Panc1 (cell line): ENCODE data around the gene EIF4G3. TPM values are rescaled to one million over a fixed set of nuclear protein-coding genes. Genes with fewer than 3 reads are reported as not detected.

Experiments used
- ATAC-seq: fragments of 200-7000 bp; cut with Tn5 transposase; 2 replicates; pipeline ENCODE4 v1.9.1; 2020; ENCODE audit warnings: mild to moderate bottlenecking, moderate library complexity
- BruUV-seq: library from RNA; stranded (reverse); fragments of 400-500 nt; replicated peaks from 2 replicates; lab custom pipeline; 2021; lab: Mats Ljungman, UMichigan
- CTCF ChIA-PET: fragments of 300-600 bp; sonication (Branson Sonifier 250); formaldehyde crosslinking; loops from one replicate; lab custom pipeline; 2022; ENCODE audit warnings: antibody characterized with exemption; lab: Charles Lee
- POLR2A ChIA-PET: fragments of 300-600 bp; sonication (Branson Sonifier 250); formaldehyde crosslinking; loops from one replicate; lab custom pipeline; 2022; ENCODE audit warnings: antibody characterized with exemption; lab: Charles Lee
- DNase-seq: peaks from one replicate; pipeline ENCODE4 v3.0.0-alpha.2; 2010; ENCODE audit warnings: low read depth, low spot score
- H3K27ac ChIP-seq: 2 replicates; pipeline ENCODE4 v1.5.1; 2011; ENCODE audit warnings: mild to moderate bottlenecking, low read length, inconsistent platforms
- H3K27me3 ChIP-seq: fragments of 200-500 bp; sonication (Bioruptor generic); 2 replicates; pipeline ENCODE4 v1.6.0; 2014; ENCODE audit warnings: low read length, inconsistent platforms; ENCODE audit not compliant: control insufficient read depth, insufficient read depth
- H3K36me3 ChIP-seq: fragments of 200-500 bp; sonication (Bioruptor generic); 2 replicates; pipeline ENCODE4 v1.5.1; 2014; ENCODE audit warnings: inconsistent platforms, mild to moderate bottlenecking, low read length, moderate library complexity; ENCODE audit not compliant: control insufficient read depth, insufficient read depth
- H3K4me1 ChIP-seq: 2 replicates; pipeline ENCODE4 v1.5.1; 2011; ENCODE audit warnings: inconsistent platforms, mild to moderate bottlenecking, low read length, moderate library complexity; ENCODE audit not compliant: control insufficient read depth, insufficient read depth
- H3K4me3 ChIP-seq, 2 experiments: 2 replicates each; pipeline ENCODE4 v1.5.1; 2011 to 2012; ENCODE audit warnings: low read depth in 2 of 2, low read length in 2 of 2, mild to moderate bottlenecking in 2 of 2, inconsistent platforms in 1 of 2, moderate library complexity in 1 of 2
- H3K9me3 ChIP-seq: fragments of 200-500 bp; sonication (Bioruptor generic); 2 replicates; pipeline ENCODE4 v1.5.1; 2014; ENCODE audit warnings: low read depth, mild to moderate bottlenecking, inconsistent platforms, low read length, moderate library complexity; ENCODE audit not compliant: control insufficient read depth, insufficient read depth
- CTCF ChIP-seq: fragments of 450-650 bp; IDR thresholded peaks from 2 replicates; pipeline ENCODE4 v1.5.1; 2017; ENCODE audit warnings: mild to moderate bottlenecking
- POLR2AphosphoS5 ChIP-seq: IDR thresholded peaks from 2 replicates; pipeline ENCODE4 v1.6.1; 2012; ENCODE audit warnings: mild to moderate bottlenecking, low read depth, low read length, moderate library complexity
- REST ChIP-seq, 2 experiments: IDR thresholded peaks; 2 replicates each; pipeline ENCODE4 v1.6.1; 2011 to 2012; ENCODE audit warnings: low read depth in 2 of 2, control low read depth in 1 of 2, low read length in 1 of 2, mild to moderate bottlenecking in 1 of 2, moderate library complexity in 1 of 2; ENCODE audit not compliant: insufficient read depth in 1 of 2
- SIN3A ChIP-seq: IDR thresholded peaks from 2 replicates; pipeline ENCODE4 v1.6.1; 2012; ENCODE audit warnings: low read depth, mild to moderate bottlenecking, low read length, moderate library complexity, borderline replicate concordance; ENCODE audit not compliant: insufficient read depth
- TCF7L2 ChIP-seq: IDR thresholded peaks from 2 replicates; pipeline ENCODE4 v1.6.1; 2011; ENCODE audit warnings: mild to moderate bottlenecking, low read depth, low read length, inconsistent platforms
- in situ Hi-C: cut with HindIII; loops from 2 replicates; pipeline ENCODE4 v1.10.0; 2016; ENCODE audit warnings: low sequenced_read_pairs, low pct_unique_long_range_greater_than_20kb
- intact Hi-C: fragments of 100-400 bp; cut with micrococcal nuclease; formaldehyde crosslinking; loops from one replicate; pipeline ENCODE4 v1.10.0; 2022; ENCODE audit not compliant: unreplicated experiment
- total RNA-seq: library from RNA; stranded (reverse); gene quantifications from one replicate; pipeline ENCODE4 v1.2.1, GENCODE V29; 2021; ENCODE audit not compliant: unreplicated experiment

The EIF4G3 gene
- total RNA-seq, 1 experiment from 2014 or later = 78.6 TPM

GRCh38 chr1:21124846-21125245, 51.9 kb downstream of the EIF4G3 start:
- in situ Hi-C loops = no loop called here
- ChIA-PET CTCF (no interaction called here), POLR2A (no interaction called here)
- no peak for TF ChIP-seq CTCF
- TF ChIP-seq TCF7L2 = no peak
- Histone ChIP-seq H3K27me3 (no peaks in the 10 kb centered on the region), H3K36me3 (no peaks in the 10 kb centered on the region), H3K4me3 (no peak overlapping the region), H3K4me1 (no peaks in the 10 kb centered on the region), H3K27ac (no peak overlapping the region), H3K9me3 (no peaks in the 10 kb centered on the region)
- DNase-seq (no peak), ATAC-seq (no peak)
- no TSS peak for BruUV-seq
- intact Hi-C loops = no loop called here

GRCh38 chr1:21123287-21123948, 53.3 kb downstream of the EIF4G3 start:
- no peak for ATAC-seq
- no peaks in the 10 kb centered on the region for H3K36me3 ChIP-seq
- BruUV-seq = no TSS peak
- no peaks in the 10 kb centered on the region for H3K27me3 ChIP-seq
- H3K27ac ChIP-seq = no peak overlapping the region
- TF ChIP-seq CTCF = no peak
- no peak for TF ChIP-seq SIN3A
- no peak for TF ChIP-seq TCF7L2
- no peak for TF ChIP-seq POLR2AphosphoS5
- no peak for TF ChIP-seq REST (IDR thresholded peaks at IDR 0.05; ENCODE audit: insufficient read depth in 1 of 2, low read depth in 2 of 2, low read length in 1 of 2)
- ChIA-PET CTCF (no interaction called here), POLR2A (interaction anchor here (1.0 kb wide), 1 partner anchor 57 kb away, joined by 3 read pairs; no protein-coding TSS in a partner anchor)
- in situ Hi-C loops (no loop called here), intact Hi-C loops (no loop called here)
- H3K4me3 ChIP-seq = no peak overlapping the region
- H3K9me3 ChIP-seq = no peaks in the 10 kb centered on the region
- H3K4me1 ChIP-seq = no peaks in the 10 kb centered on the region
- DNase-seq = no peak
